Fibroblast of the aortic adventitia (primary cell): Measurements from ENCODE around the gene PTK6. TPM values are rescaled to one million over a fixed set of nuclear protein-coding genes. Genes with fewer than 3 reads are reported as not detected.

Source experiments
- DNase-seq: peaks from one replicate; pipeline ENCODE4 v3.0.0-alpha.2; 2010; ENCODE audit warnings: low read depth
- H3K4me3 ChIP-seq: 2 replicates; pipeline ENCODE4 v1.5.1; 2011; ENCODE audit warnings: low read depth, mild to moderate bottlenecking, control low read depth, low read length, moderate library complexity
- CTCF ChIP-seq: IDR thresholded peaks from 2 replicates; pipeline ENCODE4 v1.5.1; 2011; ENCODE audit warnings: mild to moderate bottlenecking, low read length, control low read depth, inconsistent platforms; ENCODE audit not compliant: insufficient read depth
- total RNA-seq: library from RNA; depleted of rRNA; stranded (reverse); fragments of >200 nt; gene quantifications from 2 replicates; pipeline ENCODE4 v1.2.3, GENCODE V29; 2012; ENCODE audit warnings: low replicate concordance

The PTK6 gene
- total RNA-seq, 1 donor: not detected

DNA sequence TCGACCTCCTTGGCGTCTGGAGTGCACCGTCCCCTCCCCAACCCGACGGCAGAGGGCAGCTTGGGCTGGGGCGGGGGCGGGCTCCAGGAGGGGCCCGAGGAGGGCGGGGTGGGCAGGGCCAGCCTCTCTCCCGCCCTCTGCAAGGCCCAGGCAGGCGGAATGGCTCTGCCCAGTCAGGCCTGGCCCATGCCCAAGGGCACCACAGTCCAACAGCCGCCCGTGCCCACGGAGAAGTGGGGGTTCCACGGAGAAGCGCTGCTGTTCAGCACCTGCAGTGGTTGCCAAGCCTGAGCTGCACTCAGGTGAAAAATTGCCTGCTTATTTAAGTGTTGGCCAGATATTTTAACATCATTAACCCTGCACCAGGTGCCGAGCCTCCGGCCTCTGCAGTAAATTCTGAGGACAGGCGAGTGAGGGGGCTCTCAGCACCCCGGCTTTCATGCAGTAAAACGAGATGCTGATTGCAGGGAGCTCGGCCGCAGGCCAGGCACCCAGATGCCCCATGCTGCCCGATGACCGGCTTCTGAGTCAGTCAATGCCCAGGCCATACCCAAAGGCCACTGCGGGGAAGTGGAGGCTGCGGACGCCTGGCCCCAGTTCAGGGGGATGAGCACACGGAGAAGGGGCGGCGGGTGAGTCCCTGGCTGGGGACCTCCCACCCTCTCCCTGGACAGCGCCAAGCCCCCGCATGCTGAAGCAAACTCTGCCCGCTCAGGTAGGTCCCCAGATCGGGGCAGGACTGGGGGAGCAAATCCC lies 10.7 kb upstream of the PTK6 start, which contains the start of gene SRMS:
Gene SRMS (minus strand): TSS at position 25 of the 756 bp plus-strand sequence. CDS start 286 bp downstream, outside the sequence.
- H3K4me3 ChIP-seq: no peak within 1 kb of the TSS
- no peak for DNase-seq

GRCh38 chr20:63546956-63547724 lies 10.0 kb upstream of the PTK6 start:
- no peak for TF ChIP-seq CTCF
- no peak overlapping the region for H3K4me3 ChIP-seq
- no peak for DNase-seq

More for the DNA sequence above, 10.7 kb upstream of the PTK6 start, which contains the start of gene SRMS:
- TF ChIP-seq CTCF: no peak

DNA sequence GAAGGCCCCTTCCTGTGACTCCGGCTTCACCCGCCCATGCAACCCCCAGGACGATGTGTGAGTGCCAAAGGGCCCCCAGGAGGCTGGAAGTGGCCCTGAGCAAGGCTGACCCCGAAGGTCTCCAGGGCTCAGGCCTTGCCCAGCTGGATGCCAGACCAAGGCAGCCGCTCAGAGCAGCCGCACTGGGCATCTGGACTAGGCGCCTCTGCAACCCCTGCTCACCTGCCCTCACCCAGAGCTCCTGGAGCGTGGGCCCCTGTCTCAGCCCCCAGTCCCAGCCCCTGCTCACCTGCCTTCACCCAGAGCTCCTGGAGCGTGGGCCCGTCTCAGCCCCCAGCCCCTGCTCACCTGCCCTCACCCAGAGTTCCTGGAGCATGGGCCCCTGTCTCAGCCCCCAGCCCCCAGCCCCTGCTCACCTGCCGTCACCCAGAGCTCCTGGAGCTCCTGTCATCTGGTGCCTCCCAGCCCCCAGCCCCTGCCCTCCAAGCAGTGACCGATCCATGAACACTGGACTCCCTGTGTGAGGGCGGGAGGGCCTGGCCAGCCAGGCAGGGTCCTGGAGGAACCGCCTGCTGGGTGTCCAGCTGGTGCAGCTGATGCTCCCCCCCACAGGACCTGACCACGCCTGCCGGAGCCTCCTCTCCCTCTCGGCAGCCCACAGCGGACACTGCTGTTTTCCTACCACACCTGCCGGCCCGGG lies 9.2 kb upstream of the PTK6 start:
- no peak for TF ChIP-seq CTCF
- no peak for DNase-seq

DNA sequence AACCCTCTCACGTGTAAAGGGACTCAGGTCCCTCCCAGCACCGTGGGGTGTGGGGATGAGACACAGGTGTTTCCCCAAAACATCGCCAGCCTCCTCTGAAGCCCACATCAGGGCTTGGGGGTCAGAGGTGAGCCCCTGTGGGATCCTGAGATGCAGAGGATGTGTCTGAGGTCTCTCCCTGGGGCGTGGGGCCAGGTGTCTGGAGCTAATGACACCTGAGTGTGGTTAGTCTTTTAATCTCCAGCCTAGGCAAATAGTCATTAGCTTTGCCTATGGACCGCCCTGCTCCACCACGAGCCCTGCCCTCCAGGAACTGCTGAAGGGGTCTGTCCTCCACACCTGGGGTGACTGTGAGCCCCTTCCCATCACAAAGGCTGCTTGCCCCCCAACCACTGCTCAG lies 8.6 kb upstream of the PTK6 start:
- DNase-seq: no peak
- no peak for TF ChIP-seq CTCF

More for the DNA sequence above, 9.2 kb upstream of the PTK6 start:
- H3K4me3 ChIP-seq: no peak overlapping the region

GRCh38 chr20:63544958-63545516 lies 7.9 kb upstream of the PTK6 start:
- DNase-seq: no peak
- no peak for TF ChIP-seq CTCF
- no peak overlapping the region for H3K4me3 ChIP-seq

More for the DNA sequence above, 8.6 kb upstream of the PTK6 start:
- no peak overlapping the region for H3K4me3 ChIP-seq

- no peak for TF ChIP-seq CTCF
- no peak overlapping the region for H3K4me3 ChIP-seq
- DNase-seq: no peak
Measured at GRCh38 chr20:63544241-63544957, 7.2 kb upstream of the PTK6 start.
